Type B pancreatic cell (in vitro differentiated cells): ENCODE results near the gene RARA. TPM values are rescaled to one million over a fixed set of nuclear protein-coding genes. Genes with fewer than 3 reads are reported as not detected.

ENCODE experiments used
- DNase-seq: peaks from one replicate; pipeline ENCODE4 v3.0.0; 2021; ENCODE audit warnings: mixed read lengths; ENCODE audit not compliant: unreplicated experiment; ENCODE audit errors: extremely low spot score
- H3K27ac Mint-ChIP-seq: 2 replicates; pipeline ENCODE4 v1.8.0; 2021; ENCODE audit warnings: mild to moderate bottlenecking, mixed read lengths
- H3K27me3 Mint-ChIP-seq: 2 replicates; pipeline ENCODE4 v1.8.0; 2021; ENCODE audit warnings: mixed read lengths
- H3K36me3 Mint-ChIP-seq: 2 replicates; pipeline ENCODE4 v1.8.0; 2021; ENCODE audit warnings: mixed read lengths
- H3K4me1 Mint-ChIP-seq: one replicate; pipeline ENCODE4 v1.8.0; 2021; ENCODE audit warnings: mixed read lengths; ENCODE audit not compliant: unreplicated experiment
- H3K4me3 Mint-ChIP-seq: 2 replicates; pipeline ENCODE4 v1.8.0; 2021; ENCODE audit warnings: mild to moderate bottlenecking, mixed read lengths
- H3K9me3 Mint-ChIP-seq: 2 replicates; pipeline ENCODE4 v1.8.0; 2021; ENCODE audit warnings: mixed read lengths
- CTCF ChIP-seq: fragments of 200-600 bp; sonication (generic); conservative IDR thresholded peaks from 2 replicates; pipeline ENCODE4 v1.5.0; 2021; ENCODE audit warnings: antibody characterized with exemption, mild to moderate bottlenecking
- total RNA-seq: library from RNA; stranded (reverse); gene quantifications from 2 replicates; pipeline ENCODE4 v1.2.1, GENCODE V29; 2021; ENCODE audit warnings: low replicate concordance

The RARA gene
- total RNA-seq, 1 donor from 2014 or later: 34.3 TPM

- no peak for DNase-seq
- TF ChIP-seq CTCF: no peak
- Mint-ChIP-seq H3K36me3 (peaks cover 9% of the 10 kb centered on the region), H3K27me3 (peaks cover 12% of the 10 kb centered on the region), H3K4me1 (peaks cover 34% of the 10 kb centered on the region), H3K9me3 (no peaks in the 10 kb centered on the region), H3K4me3 (no peak overlapping the region), H3K27ac (no peak overlapping the region)
Measured at GRCh38 chr17:40356990-40357881, 48.3 kb downstream of the RARA start.

GRCh38 chr17:40358323-40359038 is 49.5 kb downstream of the RARA start:
- Mint-ChIP-seq H3K9me3 (no peaks in the 10 kb centered on the region), H3K4me1 (peaks cover 25% of the 10 kb centered on the region), H3K36me3 (no peaks in the 10 kb centered on the region), H3K27ac (peak overlapping the region; percentile 39), H3K4me3 (peak overlapping the region; percentile 63), H3K27me3 (peaks cover 18% of the 10 kb centered on the region)
- peak; percentile 94 for DNase-seq
- peak; percentile 99 for TF ChIP-seq CTCF

- Mint-ChIP-seq H3K9me3 (no peaks in the 10 kb centered on the region), H3K4me3 (no peak overlapping the region), H3K36me3 (no peaks in the 10 kb centered on the region), H3K4me1 (peaks cover 16% of the 10 kb centered on the region), H3K27me3 (peaks cover 22% of the 10 kb centered on the region), H3K27ac (no peak overlapping the region)
- no peak for DNase-seq
- TF ChIP-seq CTCF: no peak
Measured at GRCh38 chr17:40360091-40360490, 51.1 kb downstream of the RARA start.

GRCh38 chr17:40361063-40361924 is 52.3 kb downstream of the RARA start:
- H3K27me3 Mint-ChIP-seq: peaks cover 22% of the 10 kb centered on the region
- no peaks in the 10 kb centered on the region for H3K36me3 Mint-ChIP-seq
- H3K9me3 Mint-ChIP-seq: no peaks in the 10 kb centered on the region
- peak overlapping the region; percentile 82 for H3K4me3 Mint-ChIP-seq
- peak overlapping the region; percentile 12 for H3K27ac Mint-ChIP-seq
- no peak for TF ChIP-seq CTCF
- no peak for DNase-seq
- peaks cover 12% of the 10 kb centered on the region for H3K4me1 Mint-ChIP-seq

GRCh38 chr17:40361925-40362695 is 53.1 kb downstream of the RARA start:
- peaks cover 12% of the 10 kb centered on the region for H3K4me1 Mint-ChIP-seq
- peak overlapping the region; percentile 74 for H3K4me3 Mint-ChIP-seq
- no peak overlapping the region for H3K27ac Mint-ChIP-seq
- no peaks in the 10 kb centered on the region for H3K36me3 Mint-ChIP-seq
- H3K9me3 Mint-ChIP-seq: no peaks in the 10 kb centered on the region
- no peak for TF ChIP-seq CTCF
- DNase-seq: no peak
- peaks cover 22% of the 10 kb centered on the region for H3K27me3 Mint-ChIP-seq
